Upper lobe of left lung (tissue), 4 donors: ENCODE data around the gene CDC25C.

Experiments used
- CTCF ChIP-seq, 6 experiments: fragments of 450-650 bp in 4 of 6; fragments of 200-600 bp in 2 of 6; sonication (generic) in 2 of 6; IDR thresholded peaks; one replicate each; pipeline ENCODE4 v1.5.1; 2016 to 2019; ENCODE audit warnings: antibody characterized with exemption in 6 of 6
- EP300 ChIP-seq, 4 donors: sonication (generic); formaldehyde crosslinking; IDR thresholded peaks; one replicate each; pipeline ENCODE4 v1.5.1; 2017; ENCODE audit warnings: antibody characterized with exemption in 4 of 4, control low read depth in 2 of 4
- POLR2A ChIP-seq, 4 donors: fragments of 450-650 bp; IDR thresholded peaks; one replicate each; pipeline ENCODE4 v1.5.1; 2016 to 2017; ENCODE audit warnings: antibody characterized with exemption in 4 of 4, mild to moderate bottlenecking in 2 of 4

GRCh38 chr5:138246334-138246733, 85.3 kb downstream of the CDC25C start:
- TF ChIP-seq CTCF (IDR thresholded peaks at IDR 0.05) (no peak), POLR2A (IDR thresholded peaks at IDR 0.05) (no peak), EP300 (IDR thresholded peaks at IDR 0.05) (no peak)
